Measurements from ENCODE around the gene NPLOC4. TPM values are rescaled to one million over a fixed set of nuclear protein-coding genes. Genes with fewer than 3 reads are reported as not detected.

Gene NPLOC4
- total and polyA plus RNA-seq, 2 of the 13 experiments (the other 11 are each of a cell fraction or from before 2014, with no cell fraction given) = 57.0 to 97.0 TPM

- TF ChIP-seq MAZ (IDR thresholded peaks at IDR 0.05; ENCODE audit: borderline replicate concordance, low read depth, low read length) (no peak), MAZ (CRISPR knock-in tag; IDR thresholded peaks at IDR 0.05; ENCODE audit: low read depth) (peak; percentile 23; the same call in 1 of the 2 replicates)
Measured at GRCh38 chr17:81656835-81657234, 19.9 kb upstream of the NPLOC4 start (continued).

GRCh38 chr17:81656118-81656743 lies 19.3 kb upstream of the NPLOC4 start, which contains the start of gene PDE6G:
Gene PDE6G (minus strand): TSS chr17:81656542. CDS start chr17:81653305, 3,237 bp downstream.
- no peak for ATAC-seq
- intact Hi-C loops (cut with micrococcal nuclease; ENCODE audit: unreplicated experiment) = no loop called here
- no peaks in the 10 kb centered on the region for H3K9me3 ChIP-seq (ENCODE audit: low read length)
- FAIRE-seq = no peak
- peaks cover 77% of the 10 kb centered on the region for H3K4me1 ChIP-seq (ENCODE audit: insufficient read depth, low read length)
- H3K27me3 ChIP-seq (ENCODE audit: control insufficient read depth in 1 of 2, insufficient read depth in 2 of 2, low read length in 2 of 2) = peaks cover 0 to 17% of the 10 kb centered on the region in 2 experiments; a peak in 3 of 5 replicates
- no TSS peak for BruUV-seq (replicated peaks)
- POLR2A ChIA-PET = interaction anchor here (0.6 to 2.1 kb wide), 5 partner anchors 9 to 71 kb away, joined by 3 to 15 read pairs (median 6); partner anchors contain the start of genes CCDC137 and OXLD1
- no peak for DNase-seq (ENCODE audit: low spot score)
- H3K4me2 ChIP-seq (ENCODE audit: low read depth, low read length) = peak within 1 kb of the TSS; percentile 45
- H3K9ac ChIP-seq (ENCODE audit: insufficient read depth, low read depth, low read length) = peak within 1 kb of the TSS; percentile 38; the same call in 1 of the 2 replicates
- WGBS (ENCODE audit: low lambda C conversion rate) = 49% methylated on average over 5 of the region's 15 CpGs
- H3K36me3 ChIP-seq (replicated peaks in 1 of 2; ENCODE audit: control insufficient read depth in 1 of 2, insufficient read depth in 2 of 2, low read length in 2 of 2) = no peaks in the 10 kb centered on the region
- CTCF ChIA-PET (ENCODE audit: low intra/inter-chr PET ratio, low total read pairs) = no interaction called here
- no peak within 1 kb of the TSS for H3K27ac ChIP-seq (ENCODE audit: extremely low read length, insufficient read depth, low read length)
- no peaks in the 10 kb centered on the region for H4K20me1 ChIP-seq (ENCODE audit: insufficient read depth, low read length)
- H2AFZ ChIP-seq (ENCODE audit: low read length) = no peak within 1 kb of the TSS
- H3K79me2 ChIP-seq (ENCODE audit: insufficient read depth, low read length) = no peaks in the 10 kb centered on the region
- in situ Hi-C loops (cut with HindIII; ENCODE audit: extremely low pct_ligation_motif_present, low pct_unique_long_range_greater_than_20kb) = no loop called here
- peak within 1 kb of the TSS in 1 of 3 experiments; percentile 45; a peak in 1 of 6 replicates for H3K4me3 ChIP-seq (replicated peaks in 1 of 3; ENCODE audit: insufficient read depth in 1 of 3, low read depth in 2 of 3, low read length in 3 of 3)
- TF ChIP-seq ZFP91 (CRISPR knock-in tag; IDR thresholded peaks at IDR 0.05; ENCODE audit: borderline replicate concordance) (no peak), ZZZ3 (CRISPR knock-in tag; IDR thresholded peaks at IDR 0.05; ENCODE audit: borderline replicate concordance) (no peak), ZNF225 (CRISPR knock-in tag; IDR thresholded peaks at IDR 0.05) (0 out of 2 replicates have a peak, but pooled peaks have one; percentile 42), KDM5B (CRISPR knock-in tag; IDR thresholded peaks at IDR 0.05; ENCODE audit: borderline replicate concordance) (0 out of 2 replicates have a peak, but pooled peaks have one; percentile 1), ZNF605 (CRISPR knock-in tag; IDR thresholded peaks at IDR 0.05) (peak; percentile 6; the same call in 1 of the 2 replicates), ZNF891 (CRISPR knock-in tag; IDR thresholded peaks at IDR 0.05) (0 out of 2 replicates have a peak, but pooled peaks have one; percentile 9), DRAP1 (CRISPR knock-in tag; IDR thresholded peaks at IDR 0.05) (no peak), ZNF234 (CRISPR knock-in tag; conservative IDR thresholded peaks at IDR 0.05) (no peak), ZNF296 (CRISPR knock-in tag; conservative IDR thresholded peaks at IDR 0.05) (0 out of 2 replicates have a peak, but pooled peaks have one; percentile 31)

Measured in HepG2 (cell line).